Erythroblast (primary cell): ENCODE results near the gene IL13RA2.

ENCODE experiments used
- GATA1 ChIP-seq: IDR thresholded peaks from 2 replicates; pipeline ENCODE4 v1.6.1; 2011; ENCODE audit warnings: low read depth, mild to moderate bottlenecking, control low read depth, low read length, moderate library complexity
- POLR2A ChIP-seq: IDR thresholded peaks from 2 replicates; pipeline ENCODE4 v1.6.1; 2011; ENCODE audit warnings: mild to moderate bottlenecking, low read length

DNA sequence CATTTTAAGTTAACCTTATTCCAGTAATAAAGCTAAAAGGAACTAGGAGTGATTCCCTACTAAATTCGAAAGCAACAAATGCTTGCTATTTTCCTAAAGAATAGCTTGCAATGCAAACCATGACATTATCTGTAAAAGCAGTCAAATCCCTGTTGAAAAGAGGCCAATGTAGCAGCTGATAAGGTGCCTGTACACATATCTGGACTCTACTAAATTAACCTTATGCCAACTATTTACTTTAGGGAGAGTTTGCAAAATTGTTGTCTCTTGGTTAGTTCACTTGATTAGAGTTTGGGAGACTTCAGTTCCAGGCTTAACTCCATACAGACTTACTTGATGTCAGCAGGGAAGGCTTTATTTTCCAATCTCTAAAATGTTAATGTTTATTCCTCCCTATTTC is 6.0 kb downstream of the IL13RA2 start:
- TF ChIP-seq POLR2A (no peak), GATA1 (no peak)
